HG03280 (cell line): ENCODE measurements around the gene IZUMO2.
"Not testable (repeated sequence)": the region's sequence is repeated elsewhere in the genome, so short reads cannot be mapped to it uniquely, and the experiment has no call there.

Source experiments
- ATAC-seq: cut with Tn5 transposase; IDR thresholded peaks from one replicate; pipeline ENCODE4 v1.9.1; 2021; ENCODE audit warnings: mild to moderate bottlenecking, moderate library complexity; ENCODE audit not compliant: unreplicated experiment

Gene IZUMO2

DNA sequence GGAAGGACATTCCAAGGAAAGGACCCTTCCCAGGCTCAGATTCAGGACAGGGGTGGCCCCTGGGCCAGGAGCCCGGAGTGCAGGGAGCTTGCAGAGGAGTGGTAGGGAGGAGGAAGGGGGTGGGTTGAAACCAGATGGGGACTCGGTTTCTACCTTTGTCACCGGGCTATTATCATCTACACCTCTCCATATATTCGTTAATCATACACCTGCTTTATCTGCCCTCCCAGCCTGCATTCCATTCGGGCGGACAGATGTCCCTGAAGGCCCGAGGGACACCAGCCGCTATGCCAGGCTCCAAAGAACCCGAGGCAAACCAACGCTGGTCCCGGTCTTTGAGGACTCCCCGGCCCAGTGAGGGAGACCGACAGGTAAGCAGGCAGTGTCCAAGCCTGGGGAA, 24.9 kb upstream of the IZUMO2 start:
- no peak for ATAC-seq

GRCh38 chr19:50184196-50184595, 21.1 kb upstream of the IZUMO2 start:
- no peak for ATAC-seq

- ATAC-seq: no peak
These were observed 18.0 kb upstream of the IZUMO2 start for GRCh38 chr19:50181121-50181520.

- ATAC-seq: no peak
These were observed 15.9 kb upstream of the IZUMO2 start for GRCh38 chr19:50178859-50179537.

DNA sequence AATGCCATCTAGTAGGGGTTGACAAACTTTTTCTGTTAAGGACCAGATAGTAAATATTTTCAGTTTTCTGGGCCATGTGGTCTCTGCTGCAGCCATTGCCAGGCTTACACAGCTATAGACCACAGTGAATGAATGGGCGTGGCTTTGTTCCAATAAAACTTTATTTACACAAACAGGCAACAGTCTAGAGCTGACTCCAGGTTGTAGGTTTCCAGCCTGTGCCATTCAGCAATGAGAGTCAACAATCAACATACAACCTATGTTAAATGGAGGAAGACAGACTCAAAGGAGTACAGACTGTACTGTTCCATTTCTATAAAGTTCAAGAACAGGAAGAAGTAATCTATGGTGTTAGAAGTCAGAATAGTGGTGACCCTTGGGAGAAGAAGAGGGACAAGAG, 15.2 kb upstream of the IZUMO2 start:
- no peak for ATAC-seq

- no peak for ATAC-seq
These were observed 13.7 kb upstream of the IZUMO2 start for GRCh38 chr19:50176775-50177174.

DNA sequence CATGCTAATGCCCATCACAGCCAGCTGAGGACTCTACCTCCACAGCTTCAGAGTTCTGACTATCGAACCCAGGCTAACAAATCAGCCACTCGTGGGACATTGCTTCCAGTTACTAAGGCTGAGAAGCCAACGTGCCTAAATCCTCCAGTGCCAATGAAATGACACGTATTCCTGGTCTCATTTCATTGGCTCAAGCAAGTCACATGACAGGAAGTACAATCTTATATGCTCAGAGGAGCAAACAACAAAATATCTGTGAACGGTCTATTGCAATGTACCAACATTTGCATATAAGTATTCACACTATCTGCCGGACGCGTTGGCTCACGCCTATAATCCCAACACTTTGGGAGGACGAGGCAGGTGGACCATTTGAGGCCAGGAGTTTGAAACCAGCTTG, 12.8 kb upstream of the IZUMO2 start:
- ATAC-seq: no peak

DNA sequence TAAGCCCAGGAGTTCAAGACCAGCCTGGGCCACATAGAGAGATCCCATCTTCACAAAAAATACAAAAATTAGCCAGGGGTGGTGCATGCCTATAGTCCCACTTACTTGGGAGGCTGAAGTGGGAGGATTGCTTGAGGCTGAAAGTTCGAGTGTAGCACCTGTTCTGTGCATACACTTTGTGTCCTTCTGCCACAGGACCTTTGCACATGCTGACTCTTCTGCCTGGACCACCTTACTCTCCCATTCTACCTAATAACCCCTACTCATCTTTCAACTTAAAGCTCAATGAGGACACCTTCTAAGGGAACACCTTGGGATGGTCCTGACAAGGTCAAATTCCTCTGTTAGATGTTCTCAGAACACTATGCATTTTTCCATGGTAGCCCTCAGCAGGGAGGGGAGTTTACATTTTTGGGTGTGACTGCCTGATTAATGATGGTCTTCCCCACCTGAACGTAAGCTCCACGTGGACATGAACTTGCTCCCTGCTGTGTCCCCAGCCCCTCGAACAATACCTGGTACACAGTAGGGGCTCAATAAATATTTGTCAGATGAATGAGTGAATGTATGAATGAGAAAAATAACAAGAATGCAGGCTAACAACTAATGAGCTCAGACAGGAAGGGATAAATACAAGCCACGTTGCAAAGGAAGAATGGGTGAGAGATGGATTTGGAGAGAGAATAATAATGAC, 11.2 kb upstream of the IZUMO2 start:
- ATAC-seq: no peak

- no peak for ATAC-seq
These were observed 10.0 kb upstream of the IZUMO2 start for GRCh38 chr19:50173127-50173526.

- no peak for ATAC-seq
These were observed 9.6 kb upstream of the IZUMO2 start for GRCh38 chr19:50172726-50173125.

DNA sequence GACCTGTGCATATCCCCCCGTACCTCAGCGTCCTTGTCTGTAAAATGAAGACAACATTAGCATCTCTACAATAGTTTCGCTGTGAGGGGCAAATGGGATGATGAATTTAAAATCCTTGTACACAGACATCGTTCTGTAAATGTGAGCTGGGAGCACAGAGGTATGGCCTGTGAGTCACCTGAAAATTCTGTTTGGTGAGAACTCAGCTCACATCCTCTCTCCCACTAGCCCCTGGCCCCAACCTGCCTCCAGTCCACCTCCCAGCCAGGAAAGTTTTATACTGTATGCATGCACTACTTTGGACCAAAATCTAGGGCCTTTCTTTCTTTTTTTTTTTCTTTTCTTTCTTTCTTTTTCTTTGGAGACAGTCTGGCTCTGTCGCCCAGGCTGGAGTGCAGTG, 8.7 kb upstream of the IZUMO2 start:
- no peak for ATAC-seq

DNA sequence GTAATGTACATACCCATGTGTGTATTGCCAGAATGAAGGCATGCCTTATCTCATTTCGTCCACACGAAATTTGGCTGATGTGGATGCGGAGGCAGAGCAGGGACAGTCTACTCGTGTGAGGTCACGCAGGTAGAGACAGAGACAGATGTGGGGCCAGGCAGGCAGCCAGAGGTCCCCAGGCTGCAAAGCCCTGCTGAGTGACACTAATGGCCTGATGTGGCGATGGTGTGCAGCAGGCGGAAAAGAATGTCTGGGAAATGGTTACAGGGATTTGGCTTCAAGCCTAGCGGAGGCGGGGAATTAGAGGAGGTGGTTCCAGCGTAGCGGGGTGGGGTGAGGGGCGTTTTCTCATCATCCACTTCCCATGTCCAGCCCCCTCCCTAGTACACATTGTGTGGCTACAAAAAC, 4.2 kb upstream of the IZUMO2 start:
- ATAC-seq: no peak

- ATAC-seq: no peak
These were observed 4.0 kb downstream of the IZUMO2 start for GRCh38 chr19:50159078-50159477.

GRCh38 chr19:50158577-50158976, 4.5 kb downstream of the IZUMO2 start:
- no peak for ATAC-seq

DNA sequence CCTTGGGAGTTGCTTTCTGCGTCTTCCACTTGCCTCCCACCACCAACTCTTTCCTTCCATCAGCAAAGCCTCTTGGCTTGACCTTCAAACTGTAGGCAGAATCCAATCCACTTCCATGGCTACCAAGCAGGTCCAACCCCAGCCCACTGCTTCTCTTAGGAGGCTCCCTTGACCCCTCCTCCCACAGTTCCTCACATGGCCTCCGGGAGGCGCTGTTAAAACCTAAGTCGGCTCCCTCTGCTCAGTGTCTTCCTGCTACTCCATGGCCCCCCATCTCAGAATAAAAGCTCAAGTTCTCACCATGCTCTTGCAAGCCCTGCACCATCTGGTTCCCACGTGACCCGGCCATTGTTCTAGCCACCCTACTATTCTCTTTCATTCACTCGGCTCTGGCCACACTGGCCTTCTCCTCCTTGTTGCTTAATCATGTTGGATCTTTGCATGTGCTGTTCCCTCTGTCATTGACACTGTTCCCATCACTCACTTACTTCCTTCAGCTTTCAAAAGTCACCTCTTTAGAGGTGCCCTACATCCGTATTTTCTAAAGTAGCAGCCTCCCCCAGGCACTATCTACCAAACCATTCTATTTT, 7.5 kb downstream of the IZUMO2 start:
- no peak for ATAC-seq

- no peak for ATAC-seq
These were observed 8.6 kb downstream of the IZUMO2 start for GRCh38 chr19:50154529-50154928.

DNA sequence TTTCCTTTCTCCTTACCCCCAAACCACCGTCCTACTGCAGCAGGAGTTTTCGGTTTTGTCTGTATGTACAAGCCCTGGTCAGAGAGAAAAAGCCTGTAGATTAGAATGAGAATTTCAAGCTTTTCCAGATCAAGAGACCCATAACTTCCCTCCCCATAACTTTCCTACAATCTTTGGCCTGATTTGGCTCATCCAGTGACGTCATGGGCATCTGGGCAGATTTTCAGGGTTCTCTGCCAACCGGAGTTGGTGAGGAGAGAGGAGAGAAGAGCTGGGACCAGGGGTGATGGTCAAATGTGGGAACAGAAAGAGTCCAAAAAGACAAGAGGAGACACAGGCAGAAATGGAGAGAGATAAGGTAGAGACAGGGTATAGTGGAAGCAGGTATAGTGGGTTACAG, 10.5 kb downstream of the IZUMO2 start:
- ATAC-seq: no peak

DNA sequence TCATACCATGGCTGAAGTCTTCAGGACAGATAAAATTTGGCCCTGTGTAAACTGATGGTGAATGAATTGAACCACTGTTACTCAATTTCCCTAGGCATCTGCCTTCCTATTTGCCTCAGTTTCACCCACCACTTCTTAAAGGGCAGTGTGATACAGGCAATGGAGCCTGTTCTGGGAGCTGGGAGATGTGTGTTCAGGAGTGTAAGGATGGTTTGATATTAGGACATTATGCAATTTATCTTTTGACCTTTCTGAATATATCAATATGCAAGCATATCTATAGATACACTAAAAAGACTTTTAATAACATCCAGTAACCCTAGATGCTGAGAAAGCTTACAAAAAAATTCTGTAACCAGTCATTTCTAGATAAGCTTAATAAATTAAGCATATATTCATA, 14.6 kb downstream of the IZUMO2 start:
- no peak for ATAC-seq

- peak; percentile 63 for ATAC-seq
These were observed 15.3 kb downstream of the IZUMO2 start for GRCh38 chr19:50147462-50148423.

GRCh38 chr19:50141921-50142320, 21.2 kb downstream of the IZUMO2 start:
- ATAC-seq: not testable (repeated sequence)
